ENCODE data around the gene NUP35. TPM values are rescaled to one million over a fixed set of nuclear protein-coding genes. Genes with fewer than 3 reads are reported as not detected.

NUP35 gene
- total RNA-seq, 4 donors from 2014 or later: 5.2 to 13.7 (median 11.2) TPM

DNA sequence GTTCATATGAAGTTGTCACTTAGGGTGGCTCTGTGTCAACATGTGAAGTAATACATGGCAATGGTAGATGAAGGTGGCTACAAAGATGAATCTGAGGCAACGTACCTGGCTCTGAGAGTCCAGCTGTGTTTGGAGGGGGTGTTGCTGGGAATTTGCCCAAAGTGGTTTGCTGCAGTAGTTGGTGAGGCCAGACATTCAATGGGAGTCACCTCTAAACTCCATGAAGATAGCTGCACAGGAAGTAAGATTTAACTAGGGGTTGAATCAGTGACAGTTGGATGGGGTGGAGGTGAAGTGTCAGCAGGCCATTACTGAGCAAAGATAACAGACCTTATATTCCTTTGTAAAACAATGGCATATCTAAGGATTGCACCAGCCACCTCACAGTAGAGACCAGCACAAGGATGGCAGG, 71.8 kb downstream of the NUP35 start:
- no peak for DNase-seq
- TF ChIP-seq, protein P1, sequence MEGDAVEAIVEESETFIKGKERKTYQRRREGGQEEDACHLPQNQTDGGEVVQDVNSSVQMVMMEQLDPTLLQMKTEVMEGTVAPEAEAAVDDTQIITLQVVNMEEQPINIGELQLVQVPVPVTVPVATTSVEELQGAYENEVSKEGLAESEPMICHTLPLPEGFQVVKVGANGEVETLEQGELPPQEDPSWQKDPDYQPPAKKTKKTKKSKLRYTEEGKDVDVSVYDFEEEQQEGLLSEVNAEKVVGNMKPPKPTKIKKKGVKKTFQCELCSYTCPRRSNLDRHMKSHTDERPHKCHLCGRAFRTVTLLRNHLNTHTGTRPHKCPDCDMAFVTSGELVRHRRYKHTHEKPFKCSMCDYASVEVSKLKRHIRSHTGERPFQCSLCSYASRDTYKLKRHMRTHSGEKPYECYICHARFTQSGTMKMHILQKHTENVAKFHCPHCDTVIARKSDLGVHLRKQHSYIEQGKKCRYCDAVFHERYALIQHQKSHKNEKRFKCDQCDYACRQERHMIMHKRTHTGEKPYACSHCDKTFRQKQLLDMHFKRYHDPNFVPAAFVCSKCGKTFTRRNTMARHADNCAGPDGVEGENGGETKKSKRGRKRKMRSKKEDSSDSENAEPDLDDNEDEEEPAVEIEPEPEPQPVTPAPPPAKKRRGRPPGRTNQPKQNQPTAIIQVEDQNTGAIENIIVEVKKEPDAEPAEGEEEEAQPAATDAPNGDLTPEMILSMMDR (IDR thresholded peaks at IDR 0.05): no peak
- no peak for TF ChIP-seq POLR2A (IDR thresholded peaks at IDR 0.05)
- H3K27me3 ChIP-seq: no peaks in the 10 kb centered on the region
- no peaks in the 10 kb centered on the region for H3K9me3 ChIP-seq
- no peaks in the 10 kb centered on the region for H3K4me1 ChIP-seq
- H3K27ac ChIP-seq: no peak overlapping the region
- no peak overlapping the region for H3K4me3 ChIP-seq
- H3K36me3 ChIP-seq: peaks cover 0 to under 1% (median 0%) of the 10 kb centered on the region in 3 donors

DNA sequence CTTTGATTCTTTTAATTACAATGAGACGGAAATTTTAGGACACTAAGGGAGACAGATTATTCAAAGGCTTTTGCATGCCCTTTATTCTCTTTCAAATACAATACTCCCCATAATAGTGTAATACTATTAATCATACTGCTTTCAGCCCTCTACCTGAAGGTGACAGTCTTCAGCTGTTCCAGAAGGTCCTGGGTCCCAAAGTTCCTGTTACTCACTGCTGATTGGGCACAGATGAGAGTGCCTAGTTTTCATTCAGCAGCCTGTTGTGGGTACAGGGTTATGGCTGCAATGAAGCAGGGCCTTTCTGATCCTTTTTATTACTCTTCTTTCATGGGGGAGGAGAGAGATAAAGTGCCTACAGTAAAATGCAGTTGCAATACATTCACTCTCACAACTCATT, 80.2 kb downstream of the NUP35 start:
- no peak overlapping the region for H3K4me3 ChIP-seq
- H3K27ac ChIP-seq: no peak overlapping the region
- H3K36me3 ChIP-seq: no peaks in the 10 kb centered on the region
- H3K27me3 ChIP-seq: no peaks in the 10 kb centered on the region
- TF ChIP-seq, protein P1 (IDR thresholded peaks at IDR 0.05): no peak
- TF ChIP-seq POLR2A (IDR thresholded peaks at IDR 0.05): no peak
- H3K4me1 ChIP-seq: no peaks in the 10 kb centered on the region
- no peaks in the 10 kb centered on the region for H3K9me3 ChIP-seq
- no peak for DNase-seq

DNA sequence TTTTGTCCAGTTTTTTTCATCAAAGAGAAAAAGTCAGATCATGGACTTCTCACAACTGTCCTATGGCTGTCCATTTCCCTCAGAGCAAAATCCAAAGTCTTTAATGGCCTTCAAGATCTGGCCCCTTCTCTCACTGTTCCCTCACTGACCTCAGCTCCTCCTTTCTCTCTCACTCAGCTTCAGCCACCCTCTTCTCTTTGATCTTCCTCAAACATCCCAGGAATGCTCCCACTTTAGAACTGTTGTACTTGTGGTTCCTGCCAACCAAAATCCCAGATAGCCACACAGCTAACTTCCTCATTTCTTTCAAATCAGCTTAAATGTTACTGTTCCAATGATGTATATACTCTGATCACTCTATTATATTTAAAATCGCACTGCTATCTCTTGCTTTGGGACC, 82.9 kb downstream of the NUP35 start:
- no peak overlapping the region for H3K27ac ChIP-seq
- TF ChIP-seq, protein P1 (IDR thresholded peaks at IDR 0.05): no peak
- no peak for TF ChIP-seq POLR2A (IDR thresholded peaks at IDR 0.05)
- H3K4me3 ChIP-seq: no peak overlapping the region
- no peaks in the 10 kb centered on the region for H3K9me3 ChIP-seq
- no peaks in the 10 kb centered on the region for H3K27me3 ChIP-seq
- no peaks in the 10 kb centered on the region for H3K4me1 ChIP-seq
- no peaks in the 10 kb centered on the region for H3K36me3 ChIP-seq
- no peak for DNase-seq

DNA sequence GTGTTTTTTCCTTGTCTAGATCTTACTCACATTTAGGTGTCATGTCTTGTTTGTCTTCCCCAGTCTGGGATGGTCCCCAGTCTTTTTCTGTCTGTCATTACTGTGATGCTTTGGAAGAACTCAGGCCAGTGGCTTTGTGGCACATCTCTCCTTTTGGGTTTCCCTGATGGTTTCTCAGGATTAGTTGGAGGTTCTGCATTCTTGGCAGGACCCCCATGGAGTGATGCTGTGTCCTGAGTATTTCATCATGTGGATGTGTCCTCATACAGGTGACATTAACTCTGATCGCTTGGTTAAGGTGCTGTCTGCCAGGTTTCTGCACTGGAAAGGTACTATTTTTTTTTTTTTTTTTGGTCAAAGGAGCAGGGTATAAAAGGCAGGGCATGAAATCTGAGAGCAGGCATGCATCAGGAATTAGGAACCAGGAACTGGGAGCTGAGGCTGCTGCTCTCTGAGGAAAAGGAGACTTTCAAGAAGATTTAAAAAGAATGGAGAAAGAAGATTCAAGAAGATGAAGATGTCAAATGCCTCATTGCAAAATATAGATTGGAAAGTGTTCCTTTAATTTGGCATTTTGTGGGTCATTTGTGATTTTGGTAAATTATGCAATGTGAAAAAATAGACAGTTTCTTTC, 85.3 kb downstream of the NUP35 start:
- H3K27me3 ChIP-seq: no peaks in the 10 kb centered on the region
- no peaks in the 10 kb centered on the region for H3K9me3 ChIP-seq
- no peaks in the 10 kb centered on the region for H3K36me3 ChIP-seq
- H3K4me3 ChIP-seq: no peak overlapping the region
- DNase-seq: no peak
- H3K27ac ChIP-seq: no peak overlapping the region
- no peaks in the 10 kb centered on the region for H3K4me1 ChIP-seq
- no peak for TF ChIP-seq POLR2A (IDR thresholded peaks at IDR 0.05)
- TF ChIP-seq, protein P1 (IDR thresholded peaks at IDR 0.05): no peak

Other genes starting within 250 kb of the NUP35 start
- gene NCKAP1, start 86.0 kb upstream of the NUP35 start, total RNA-seq: 10 to 100 TPM; 33.8 to 96.5 (median 77.4) TPM
- gene DUSP19, start 45.7 kb upstream of the NUP35 start, total RNA-seq: 1 to 10 TPM in 3 of 4 donors, under 1 TPM in 1; 0.28 to 2.5 (median 1.7) TPM

Measured in Peyer's patch (tissue), 4 donors.